Endothelial cell of umbilical vein (primary cell): ENCODE data around the gene PITPNM3. TPM values are rescaled to one million over a fixed set of nuclear protein-coding genes. Genes with fewer than 3 reads are reported as not detected.

ENCODE experiments used
- BruUV-seq: library from RNA; stranded (reverse); fragments of 400-500 nt; replicated peaks from 2 replicates; lab custom pipeline; 2021; lab: Mats Ljungman, UMichigan
- CTCF ChIA-PET: fragments of 300-600, 350-600 bp; sonication (Branson Sonifier 250); formaldehyde crosslinking; loops from one replicate; lab custom pipeline; 2021; ENCODE audit warnings: antibody characterized with exemption, inconsistent platforms; lab: Charles Lee
- POLR2A ChIA-PET: fragments of 300-600, 350-600 bp; sonication (Branson Sonifier 250); formaldehyde crosslinking; loops from one replicate; lab custom pipeline; 2021; ENCODE audit warnings: antibody characterized with exemption, inconsistent platforms; lab: Charles Lee
- DNase-seq: peaks from one replicate; pipeline ENCODE4 v3.0.0-alpha.2; 2011; ENCODE audit warnings: low read depth, low spot score
- FAIRE-seq: peaks from 2 replicates; lab custom pipeline; 2011; peaks lifted over from hg19 to GRCh38; lab: Jason Lieb, UNC
- H2AFZ ChIP-seq: 2 replicates; pipeline ENCODE4 v1.6.0; 2012; ENCODE audit warnings: low read depth, low read length, control low read depth, inconsistent platforms
- H3K27ac ChIP-seq: 2 replicates; pipeline ENCODE4 v1.5.1; 2011; ENCODE audit warnings: low read depth, mild to moderate bottlenecking, control low read depth, low read length, moderate library complexity; ENCODE audit not compliant: insufficient read depth
- H3K27me3 ChIP-seq, 2 experiments: 2 replicates each; pipeline versions ENCODE4 v1.6.0 to v1.6.1; 2011; ENCODE audit warnings: low read length in 2 of 2, mixed read lengths in 1 of 2; ENCODE audit not compliant: control insufficient read depth in 2 of 2, insufficient read depth in 2 of 2
- H3K36me3 ChIP-seq, 2 experiments: 2 replicates in 1 of 2; 3 replicates in 1 of 2; pipeline ENCODE4 v1.5.1; 2011; ENCODE audit warnings: low read length in 2 of 2, mild to moderate bottlenecking in 1 of 2, moderate library complexity in 1 of 2; ENCODE audit not compliant: control insufficient read depth in 2 of 2, insufficient read depth in 2 of 2; ENCODE audit errors: extremely low read depth in 1 of 2
- H3K4me1 ChIP-seq: 3 replicates; pipeline ENCODE4 v1.5.1; 2011; ENCODE audit warnings: mild to moderate bottlenecking, low read length; ENCODE audit not compliant: control insufficient read depth, insufficient read depth; ENCODE audit errors: extremely low read depth
- H3K4me2 ChIP-seq: 2 replicates; pipeline ENCODE4 v1.6.1; 2011; ENCODE audit warnings: low read length, control low read depth, mixed read lengths; ENCODE audit not compliant: insufficient read depth
- H3K4me3 ChIP-seq, 3 experiments: fragments of 200-600 bp in 1 of 3; sonication (generic), shearing (Covaris generic) in 1 of 3; replicated peaks in 1 of 3; 2 replicates each; pipeline ENCODE4 v1.5.1; 2011 to 2016; ENCODE audit warnings: control low read depth in 3 of 3, low read length in 3 of 3, mild to moderate bottlenecking in 2 of 3, inconsistent platforms in 1 of 3, low read depth in 1 of 3, moderate library complexity in 1 of 3; ENCODE audit not compliant: insufficient read depth in 1 of 3
- H3K79me2 ChIP-seq: 2 replicates; pipeline ENCODE4 v1.6.0; 2012; ENCODE audit warnings: low read length, inconsistent platforms; ENCODE audit not compliant: control insufficient read depth, insufficient read depth
- H3K9ac ChIP-seq: replicated peaks from 2 replicates; pipeline ENCODE3; 2011; ENCODE audit warnings: low read length, control low read depth; ENCODE audit not compliant: insufficient read depth; ENCODE audit errors: extremely low read depth
- H3K9me1 ChIP-seq: replicated peaks from 3 replicates; pipeline ENCODE4 v1.6.0; 2011; ENCODE audit warnings: mild to moderate bottlenecking, low read length; ENCODE audit not compliant: control insufficient read depth, insufficient read depth; ENCODE audit errors: extremely low read depth
- H3K9me3 ChIP-seq: replicated peaks from 2 replicates; pipeline ENCODE4 v1.5.1; 2012; ENCODE audit warnings: low read length, inconsistent platforms; ENCODE audit not compliant: control insufficient read depth, insufficient read depth
- H4K20me1 ChIP-seq: replicated peaks from 2 replicates; pipeline ENCODE3; 2011; ENCODE audit warnings: mild to moderate bottlenecking, low read length; ENCODE audit not compliant: control insufficient read depth, insufficient read depth; ENCODE audit errors: extremely low read depth
- EZH2 ChIP-seq: IDR thresholded peaks from 2 replicates; pipeline ENCODE4 v1.6.1; 2012; ENCODE audit warnings: borderline replicate concordance, low read depth, mild to moderate bottlenecking, moderate library complexity, low read length, inconsistent platforms; ENCODE audit not compliant: severe bottlenecking
- FOS ChIP-seq: IDR thresholded peaks from 2 replicates; pipeline ENCODE4 v1.6.1; 2011; ENCODE audit warnings: mild to moderate bottlenecking, low read length, moderate library complexity, borderline replicate concordance; ENCODE audit not compliant: insufficient read depth
- GATA2 ChIP-seq: IDR thresholded peaks from 2 replicates; pipeline ENCODE4 v1.7.0; 2011; ENCODE audit warnings: low read depth, mild to moderate bottlenecking, moderate library complexity, mixed read lengths, low read length; ENCODE audit not compliant: insufficient read length, insufficient read depth
- JUN ChIP-seq: IDR thresholded peaks from 2 replicates; pipeline ENCODE4 v1.6.1; 2011; ENCODE audit warnings: borderline replicate concordance, low read depth; ENCODE audit not compliant: insufficient read length, insufficient read depth
- MYC ChIP-seq: IDR thresholded peaks from one replicate; pipeline ENCODE4 v1.6.1; 2011; ENCODE audit warnings: mild to moderate bottlenecking, low read depth, low read length
- POLR2A ChIP-seq: IDR thresholded peaks from 2 replicates; pipeline ENCODE4 v1.6.1; 2012; ENCODE audit warnings: low read depth, mild to moderate bottlenecking, control low read depth, low read length
- POLR2AphosphoS5 ChIP-seq: IDR thresholded peaks from 2 replicates; pipeline ENCODE4 v1.6.1; 2012; ENCODE audit warnings: low read depth, mild to moderate bottlenecking, control low read depth, low read length, moderate library complexity; ENCODE audit not compliant: insufficient read depth
- dilution Hi-C: fragments of 300-500 bp; cut with MboI; formaldehyde crosslinking; loops from one replicate; pipeline ENCODE4 v1.15.0; 2019; ENCODE audit warnings: low sequenced_read_pairs; ENCODE audit not compliant: extremely low pct_ligation_motif_present
- intact Hi-C: fragments of 100-400 bp; cut with micrococcal nuclease; formaldehyde crosslinking; loops from one replicate; pipeline ENCODE4 v1.10.0; 2022
- polyA plus RNA-seq, 4 experiments: library from polyadenylated mRNA; depleted of rRNA in 3 of 4; stranded (reverse) in 3 of 4; unstranded in 1 of 4; fragments of >200 nt; gene quantifications; 2 replicates each; pipeline versions ENCODE4 v1.2.1 to v1.2.3, GENCODE V29; 2011 to 2012; ENCODE audit warnings: missing spikeins in 1 of 4
- total RNA-seq: library from RNA; stranded (reverse); gene quantifications from 2 replicates; pipeline ENCODE4 v1.2.3, GENCODE V29; 2021
- TF ChIP-seq, protein P1 (sequence below), 2 donors: IDR thresholded peaks; 1 replicate in 1 of 2; 2 replicates in 1 of 2; pipeline ENCODE4 v1.5.1; 2011; ENCODE audit warnings: low read length in 2 of 2, mild to moderate bottlenecking in 2 of 2, moderate library complexity in 2 of 2, control low read depth in 1 of 2, inconsistent platforms in 1 of 2, low read depth in 1 of 2; ENCODE audit not compliant: insufficient read depth in 1 of 2; ENCODE audit errors: extremely low read depth in 1 of 2
- TF ChIP-seq, protein P2 (sequence below): IDR thresholded peaks from 2 replicates; pipeline ENCODE4 v1.6.1; 2011; ENCODE audit not compliant: insufficient read depth, insufficient read length

PITPNM3 gene
- total and polyA plus RNA-seq, 2 donors (not counting 3 experiments of a cell fraction or from before 2014, with no cell fraction given), result 1.0 to 1.9 TPM

DNA sequence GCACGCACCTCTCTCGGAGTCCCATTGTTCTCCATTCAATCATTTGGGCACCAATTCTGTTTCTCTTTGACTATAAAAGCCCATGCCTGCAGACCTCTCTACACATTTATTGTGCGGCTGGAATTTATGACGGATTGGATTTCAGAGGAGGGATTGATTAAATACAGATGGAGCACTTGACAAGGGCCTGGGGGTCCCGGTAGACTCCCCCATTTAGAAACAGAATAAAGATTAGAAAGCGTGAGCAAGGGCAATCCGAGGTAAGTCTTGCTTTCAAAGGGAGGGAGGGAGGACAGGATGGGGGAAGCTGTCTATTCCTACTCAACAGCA, 15.1 kb upstream of the PITPNM3 start:
- Histone ChIP-seq H3K79me2 (no peaks in the 10 kb centered on the region), H3K9ac (no peak overlapping the region), H4K20me1 (no peaks in the 10 kb centered on the region), H3K9me3 (no peaks in the 10 kb centered on the region), H3K27me3 (no peaks in the 10 kb centered on the region), H3K4me2 (no peak overlapping the region), H2AFZ (no peak overlapping the region), H3K4me3 (no peak overlapping the region), H3K36me3 (no peaks in the 10 kb centered on the region), H3K27ac (no peak overlapping the region), H3K9me1 (no peaks in the 10 kb centered on the region), H3K4me1 (peaks cover 14% of the 10 kb centered on the region)
- intact Hi-C loops (no loop called here), dilution Hi-C loops (no loop called here)
- ChIA-PET CTCF (interaction anchor here (0.7 kb wide), 1 partner anchor 96 kb away, joined by 4 read pairs; no protein-coding TSS in a partner anchor), POLR2A (no interaction called here)
- DNase-seq (no peak), FAIRE-seq (no peak)
- TF ChIP-seq FOS, result no peak
- no peak for TF ChIP-seq POLR2A
- TF ChIP-seq GATA2, result no peak
- no peak for TF ChIP-seq EZH2
- TF ChIP-seq JUN, result no peak
- TF ChIP-seq, protein P1, sequence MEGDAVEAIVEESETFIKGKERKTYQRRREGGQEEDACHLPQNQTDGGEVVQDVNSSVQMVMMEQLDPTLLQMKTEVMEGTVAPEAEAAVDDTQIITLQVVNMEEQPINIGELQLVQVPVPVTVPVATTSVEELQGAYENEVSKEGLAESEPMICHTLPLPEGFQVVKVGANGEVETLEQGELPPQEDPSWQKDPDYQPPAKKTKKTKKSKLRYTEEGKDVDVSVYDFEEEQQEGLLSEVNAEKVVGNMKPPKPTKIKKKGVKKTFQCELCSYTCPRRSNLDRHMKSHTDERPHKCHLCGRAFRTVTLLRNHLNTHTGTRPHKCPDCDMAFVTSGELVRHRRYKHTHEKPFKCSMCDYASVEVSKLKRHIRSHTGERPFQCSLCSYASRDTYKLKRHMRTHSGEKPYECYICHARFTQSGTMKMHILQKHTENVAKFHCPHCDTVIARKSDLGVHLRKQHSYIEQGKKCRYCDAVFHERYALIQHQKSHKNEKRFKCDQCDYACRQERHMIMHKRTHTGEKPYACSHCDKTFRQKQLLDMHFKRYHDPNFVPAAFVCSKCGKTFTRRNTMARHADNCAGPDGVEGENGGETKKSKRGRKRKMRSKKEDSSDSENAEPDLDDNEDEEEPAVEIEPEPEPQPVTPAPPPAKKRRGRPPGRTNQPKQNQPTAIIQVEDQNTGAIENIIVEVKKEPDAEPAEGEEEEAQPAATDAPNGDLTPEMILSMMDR (IDR thresholded peaks at IDR 0.05; ENCODE audit: extremely low read depth in 1 of 2, insufficient read depth in 1 of 2, low read depth in 1 of 2, low read length in 2 of 2), result no peak
- no peak for TF ChIP-seq POLR2AphosphoS5
- TF ChIP-seq, protein P2, sequence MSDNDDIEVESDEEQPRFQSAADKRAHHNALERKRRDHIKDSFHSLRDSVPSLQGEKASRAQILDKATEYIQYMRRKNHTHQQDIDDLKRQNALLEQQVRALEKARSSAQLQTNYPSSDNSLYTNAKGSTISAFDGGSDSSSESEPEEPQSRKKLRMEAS, result no peak
- TF ChIP-seq MYC, result no peak
- no TSS peak for BruUV-seq
